HG03045 (cell line): ENCODE results near the gene FAM117B.
"Not testable (repeated sequence)": the region's sequence is repeated elsewhere in the genome, so short reads cannot be mapped to it uniquely, and the experiment has no call there.

Source experiments
- ATAC-seq: cut with Tn5 transposase; IDR thresholded peaks from one replicate; pipeline ENCODE4 v1.9.1; 2021; ENCODE audit warnings: mild to moderate bottlenecking, moderate library complexity; ENCODE audit not compliant: unreplicated experiment

FAM117B gene

DNA sequence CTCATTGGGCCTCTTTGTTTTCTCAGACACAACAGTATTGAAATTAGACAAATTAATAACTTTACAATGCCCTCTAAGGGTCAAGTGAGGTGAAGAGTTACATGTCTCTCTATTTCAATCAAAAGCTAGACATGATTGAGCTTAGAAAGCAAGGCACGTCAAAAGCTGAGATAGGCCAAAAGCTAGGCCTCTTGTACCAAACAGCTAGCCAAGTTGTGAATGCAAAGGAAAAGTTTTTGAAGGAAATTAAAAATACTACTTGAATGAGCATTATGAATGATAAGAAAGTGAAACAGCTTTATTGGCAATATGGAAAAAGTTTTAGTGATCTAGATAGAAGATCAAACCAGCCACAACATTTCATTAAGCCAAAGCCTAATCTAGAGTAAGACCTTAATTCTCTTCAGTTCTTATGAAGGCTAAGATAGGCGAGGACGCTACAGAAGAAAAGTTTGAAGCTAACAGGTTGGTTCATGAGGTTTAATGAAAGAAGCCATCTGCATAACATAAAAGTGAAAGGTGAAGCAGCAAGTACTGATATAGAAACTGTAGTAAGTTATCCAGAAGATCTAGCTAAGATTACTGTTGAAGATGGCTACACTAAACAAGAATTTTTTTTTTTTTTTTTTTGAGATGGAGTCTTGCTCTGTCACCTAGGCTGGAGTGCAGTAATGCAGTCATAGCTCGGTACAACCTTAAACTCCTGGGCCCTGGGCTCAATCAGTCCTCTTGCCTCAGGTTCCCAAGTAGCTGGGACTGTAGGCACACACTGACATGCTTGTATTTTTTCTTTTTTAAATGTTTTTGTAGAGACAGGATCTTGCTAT lies 65.5 kb downstream of the FAM117B start:
- no peak for ATAC-seq

DNA sequence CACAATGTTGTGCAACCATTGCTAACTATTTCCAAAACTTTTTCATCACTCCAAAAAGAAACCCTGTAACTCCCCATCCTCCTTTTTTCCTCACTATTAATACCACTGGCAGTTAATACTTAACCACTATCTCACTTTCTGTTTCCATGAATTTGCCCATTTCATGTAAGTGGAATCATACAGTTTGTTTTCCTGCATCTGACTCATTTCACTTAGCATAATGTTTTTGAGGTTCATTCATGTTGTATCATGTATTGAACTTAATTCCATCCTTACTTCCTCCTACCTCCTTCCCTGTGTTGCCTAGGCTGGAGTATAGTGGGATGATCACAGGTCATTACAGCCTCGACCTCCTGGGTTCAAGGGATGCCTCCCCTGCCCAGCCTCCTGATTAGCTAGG lies 68.3 kb downstream of the FAM117B start:
- no peak for ATAC-seq

DNA sequence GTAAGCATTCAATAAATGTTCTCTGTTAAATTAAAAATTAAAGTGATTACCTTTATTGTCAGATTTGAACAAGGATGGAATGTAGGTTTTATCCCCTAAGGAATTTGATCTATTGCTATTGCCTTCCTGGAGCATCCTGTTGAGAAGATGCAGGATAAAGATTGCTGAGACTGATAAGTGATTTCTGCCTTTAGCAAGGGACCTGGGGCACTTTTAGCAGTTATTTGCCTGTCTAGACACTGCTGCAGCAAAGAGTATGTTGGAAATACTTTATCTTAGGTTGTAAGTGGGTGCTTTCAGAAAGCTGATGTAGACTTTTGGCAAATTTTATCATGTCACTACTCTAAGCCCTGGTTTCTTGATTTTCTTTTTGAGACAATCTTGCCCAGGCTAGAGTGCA lies 69.5 kb downstream of the FAM117B start:
- ATAC-seq = no peak

DNA sequence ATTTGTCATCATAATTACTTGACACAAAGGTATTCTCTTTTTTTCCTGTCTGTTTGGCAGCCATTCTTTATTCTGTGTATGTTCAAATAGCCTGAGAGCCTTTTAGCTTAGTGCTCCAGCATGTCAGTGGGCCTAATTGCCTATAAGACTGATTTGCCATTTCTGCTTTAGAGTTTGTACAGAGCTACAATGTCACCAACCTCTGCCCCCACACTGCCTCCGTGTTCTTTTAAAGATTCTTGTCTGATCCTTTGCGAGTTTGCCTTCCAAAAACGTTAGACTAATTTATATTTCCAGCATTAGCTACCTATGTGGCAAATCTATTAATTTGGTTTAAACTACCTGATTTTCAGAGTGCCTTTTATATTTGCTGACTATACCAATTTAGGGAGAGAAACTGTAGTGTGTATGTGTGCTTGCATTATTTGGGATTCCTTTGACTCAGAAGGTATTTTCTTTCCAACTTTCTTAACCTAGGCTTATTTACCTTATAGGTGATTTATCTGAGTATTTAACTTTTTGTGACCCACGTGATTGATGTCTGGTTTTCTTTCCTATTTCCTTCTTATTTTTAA lies 70.8 kb downstream of the FAM117B start:
- ATAC-seq = no peak

DNA sequence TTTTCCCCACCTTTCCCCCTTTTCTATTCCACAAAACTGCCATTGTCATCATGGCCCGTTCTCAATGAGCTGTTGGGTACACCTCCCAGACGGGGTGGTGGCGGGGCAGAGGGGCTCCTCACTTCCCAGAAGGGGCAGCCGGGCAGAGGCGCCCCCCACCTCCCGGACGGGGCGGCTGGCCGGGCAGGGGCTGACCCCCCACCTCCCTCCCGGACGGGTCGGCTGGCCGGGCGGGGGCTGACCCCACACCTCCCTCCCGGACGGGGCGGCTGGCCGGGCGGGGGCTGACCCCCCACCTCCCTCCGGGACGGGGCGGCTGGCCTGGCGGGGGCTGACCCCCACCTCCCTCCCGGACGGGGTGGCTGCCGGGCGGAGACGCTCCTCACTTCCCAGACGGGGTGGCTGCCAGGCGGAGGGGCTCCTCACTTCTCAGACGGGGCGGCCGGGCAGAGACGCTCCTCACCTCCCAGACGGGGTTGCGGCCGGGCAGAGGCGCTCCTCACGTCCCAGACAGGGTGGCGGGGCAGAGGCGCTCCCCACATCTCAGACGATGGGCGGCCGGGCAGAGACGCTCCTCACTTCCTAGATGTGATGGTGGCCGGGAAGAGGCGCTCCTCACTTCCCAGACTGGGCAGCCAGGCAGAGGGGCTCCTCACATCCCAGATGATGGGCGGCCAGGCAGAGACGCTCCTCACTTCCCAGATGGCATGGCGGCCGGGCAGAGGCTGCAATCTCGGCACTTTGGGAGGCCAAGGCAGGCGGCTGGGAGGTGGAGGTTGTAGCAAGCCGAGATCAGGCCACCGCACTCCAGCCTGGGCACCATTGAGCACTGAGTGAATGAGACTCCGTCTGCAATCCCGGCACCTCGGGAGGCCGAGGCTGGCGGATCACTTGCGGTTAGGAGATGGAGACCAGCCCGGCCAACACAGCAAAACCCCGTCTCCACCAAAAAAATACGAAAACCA lies 80.5 kb downstream of the FAM117B start:
- not testable (repeated sequence) for ATAC-seq

DNA sequence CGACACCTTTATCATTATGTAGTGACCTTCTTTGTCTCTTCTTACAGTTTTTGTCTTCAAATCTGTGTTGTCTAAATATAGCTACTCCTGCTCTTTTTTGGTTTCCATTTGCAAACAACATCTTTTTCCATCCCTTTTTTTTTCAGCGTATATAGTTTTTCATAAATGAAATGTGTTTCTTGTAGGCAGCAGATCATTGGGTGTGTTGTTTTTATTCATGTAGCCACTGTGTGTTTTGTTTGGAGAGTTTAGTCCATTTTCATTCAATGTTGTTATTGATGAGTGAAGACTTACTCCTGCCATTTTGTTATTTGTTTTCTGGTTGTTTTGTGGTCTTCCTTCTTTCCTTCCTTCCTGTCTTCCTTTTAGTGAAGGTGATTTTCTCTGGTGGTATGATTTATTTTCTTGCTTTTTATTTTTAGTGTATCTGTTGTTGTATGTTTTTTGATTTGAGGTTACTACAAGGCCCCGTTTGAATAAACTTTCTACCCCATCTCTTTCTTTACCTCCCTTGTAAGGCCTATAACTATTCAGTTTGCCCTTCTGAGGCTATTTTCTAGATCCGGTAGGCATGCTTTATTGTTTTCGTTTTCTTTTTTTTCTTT lies 81.4 kb downstream of the FAM117B start:
- no peak for ATAC-seq

DNA sequence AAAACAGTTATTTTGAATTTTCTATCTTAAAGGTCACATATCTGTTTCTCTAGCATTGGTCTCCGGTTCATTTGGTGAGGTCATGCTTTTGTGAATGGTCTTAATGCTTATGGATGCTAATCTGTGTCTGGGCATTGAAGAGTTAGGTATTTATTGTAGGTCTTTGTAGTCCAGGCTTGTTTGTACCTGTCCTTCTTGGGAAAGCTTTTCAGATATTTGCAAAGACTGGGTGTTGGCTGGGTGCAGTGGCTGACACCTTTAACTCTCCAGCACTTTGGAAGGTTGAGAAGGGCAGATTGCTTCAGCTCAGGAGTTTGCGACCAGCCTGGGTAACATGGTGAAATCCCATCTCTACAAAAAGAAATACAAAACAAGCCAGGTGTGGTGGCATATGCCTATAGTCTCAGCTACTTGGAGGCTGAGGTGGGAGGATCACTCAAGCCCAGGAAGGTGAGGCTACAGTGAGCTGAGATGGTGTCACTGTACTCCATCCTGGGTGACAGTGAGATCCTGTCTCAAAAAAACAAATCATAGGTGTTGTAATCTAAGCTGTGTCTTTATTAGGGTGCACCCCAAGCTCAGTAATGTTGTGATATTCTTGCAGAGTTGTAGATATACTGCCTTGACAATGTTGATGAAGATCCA lies 82.3 kb downstream of the FAM117B start:
- ATAC-seq = no peak

DNA sequence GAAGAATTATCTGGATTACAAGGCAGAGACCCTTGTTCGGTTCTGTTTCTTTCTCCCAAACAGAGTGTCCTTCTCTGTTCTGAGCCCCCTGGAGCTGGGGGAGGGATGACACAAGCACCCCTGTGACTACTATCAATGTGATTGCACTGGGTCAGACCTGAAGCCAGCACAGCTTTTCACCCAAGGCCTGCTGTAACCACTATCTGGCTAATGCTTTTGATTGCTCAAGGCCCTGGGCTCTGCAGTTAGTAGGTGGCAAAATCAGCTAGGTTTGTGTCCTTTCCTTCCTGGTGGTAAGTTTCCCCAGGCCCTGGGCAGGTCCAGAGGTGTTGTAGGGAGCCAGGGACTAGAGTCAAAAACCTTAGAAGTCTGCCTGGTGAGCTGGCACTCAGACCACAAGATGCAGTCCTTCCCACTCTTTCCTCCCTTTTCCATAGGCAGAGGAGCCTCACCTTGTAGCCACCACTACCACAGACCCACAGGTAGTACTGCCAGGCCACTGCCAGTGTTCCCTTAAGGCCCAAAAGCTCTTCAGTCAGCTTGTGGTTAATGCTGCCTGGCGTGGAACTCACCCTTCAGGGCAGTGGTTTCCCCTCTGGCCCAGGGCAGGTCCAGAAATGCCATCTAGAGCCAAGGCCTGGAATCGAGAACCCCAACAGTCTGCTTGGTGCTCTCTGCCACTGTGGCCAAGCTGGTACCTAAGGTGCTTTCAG lies 83.0 kb downstream of the FAM117B start:
- ATAC-seq = no peak

DNA sequence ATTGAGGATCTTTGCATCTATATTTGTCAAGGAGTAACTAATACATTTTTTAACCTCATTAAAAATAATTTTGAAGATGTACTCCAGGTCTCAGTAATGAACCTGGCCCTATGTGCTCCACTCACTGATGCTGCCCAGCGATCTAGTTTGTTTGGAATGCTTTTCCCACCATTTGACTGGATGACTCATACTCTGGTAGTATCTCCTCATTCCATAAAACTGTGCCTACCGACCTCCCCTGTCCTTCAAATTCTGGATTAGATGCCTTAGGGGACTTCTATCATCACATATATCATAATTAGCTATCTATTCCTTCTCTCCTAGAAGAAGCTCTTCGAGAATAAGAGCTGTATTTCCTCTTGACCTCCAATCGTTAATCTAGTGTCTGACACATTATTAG lies 83.8 kb downstream of the FAM117B start:
- ATAC-seq = no peak

DNA sequence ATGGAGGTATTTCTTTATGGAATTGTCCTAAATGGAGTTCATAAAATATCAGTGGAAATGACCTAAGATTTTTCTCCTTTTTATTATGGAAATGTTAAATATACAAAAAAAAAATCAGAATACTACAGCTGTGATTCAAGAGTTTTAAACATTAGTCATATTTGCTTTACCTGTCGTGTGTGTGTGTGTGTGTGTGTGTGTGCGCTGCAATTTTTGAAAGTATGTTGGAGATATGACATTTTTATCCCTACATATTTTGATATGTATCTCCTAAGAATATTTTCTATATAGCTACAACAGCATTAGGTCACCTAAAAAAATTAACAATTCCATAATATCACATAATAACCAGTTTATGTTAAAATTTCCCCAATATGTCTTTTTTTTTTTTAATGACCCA lies 85.5 kb downstream of the FAM117B start:
- ATAC-seq = no peak

DNA sequence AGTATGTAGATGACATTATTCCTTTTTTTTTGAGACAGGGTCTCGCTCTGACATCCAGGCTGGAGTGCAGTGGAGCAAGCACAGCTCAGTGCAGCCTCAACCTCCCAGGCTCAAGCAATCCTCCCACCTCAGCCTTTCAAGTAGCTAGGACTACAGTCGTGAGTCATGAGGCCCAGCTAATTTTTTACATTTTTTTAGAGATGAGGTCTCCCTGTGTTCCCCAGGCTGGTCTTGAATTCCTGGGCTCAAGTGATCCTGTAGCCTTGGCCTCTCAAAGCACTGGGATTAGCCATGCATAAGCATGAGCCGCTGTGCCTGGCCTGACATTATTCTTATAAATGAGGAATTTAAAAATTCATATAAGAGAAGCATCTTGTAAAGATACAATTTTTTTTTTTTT lies 86.9 kb downstream of the FAM117B start:
- no peak for ATAC-seq

DNA sequence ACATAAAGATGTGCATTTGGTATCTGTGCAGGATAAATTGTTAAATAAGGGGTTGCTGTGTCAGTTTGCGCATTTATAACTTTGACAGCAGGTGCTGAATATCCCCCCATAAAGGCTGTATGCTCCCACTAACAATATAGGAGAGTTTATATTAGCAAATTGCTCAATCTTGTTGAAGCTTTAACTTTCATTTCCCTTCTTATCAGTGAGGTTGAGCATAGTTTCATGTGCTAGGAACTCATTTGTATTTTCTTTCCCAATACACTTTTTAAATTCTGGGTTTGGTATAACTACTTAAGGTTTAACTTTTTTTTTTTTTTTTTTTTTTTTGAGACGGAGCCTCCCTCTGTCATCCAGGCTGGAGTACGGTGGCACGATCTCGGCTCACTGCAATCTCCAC lies 89.0 kb downstream of the FAM117B start:
- ATAC-seq = no peak

DNA sequence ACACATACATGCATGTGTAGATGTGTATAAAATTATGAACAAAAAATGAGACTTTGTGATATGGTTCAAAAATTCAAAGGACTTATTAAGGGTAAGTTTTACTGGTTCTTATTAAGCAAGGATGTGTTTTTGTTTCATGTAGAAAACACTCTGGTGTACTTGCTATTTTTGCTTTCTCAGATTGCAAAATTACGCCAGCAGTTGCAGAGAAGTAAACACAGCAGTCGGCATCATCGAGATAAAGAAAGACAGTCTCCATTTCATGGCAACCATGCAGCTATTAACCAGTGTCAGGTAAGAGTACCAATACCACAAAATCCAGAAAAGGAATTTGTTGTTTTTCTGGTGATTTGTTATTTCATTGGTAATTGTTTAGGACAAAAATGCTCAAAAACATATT lies 91.3 kb downstream of the FAM117B start:
- no peak for ATAC-seq

DNA sequence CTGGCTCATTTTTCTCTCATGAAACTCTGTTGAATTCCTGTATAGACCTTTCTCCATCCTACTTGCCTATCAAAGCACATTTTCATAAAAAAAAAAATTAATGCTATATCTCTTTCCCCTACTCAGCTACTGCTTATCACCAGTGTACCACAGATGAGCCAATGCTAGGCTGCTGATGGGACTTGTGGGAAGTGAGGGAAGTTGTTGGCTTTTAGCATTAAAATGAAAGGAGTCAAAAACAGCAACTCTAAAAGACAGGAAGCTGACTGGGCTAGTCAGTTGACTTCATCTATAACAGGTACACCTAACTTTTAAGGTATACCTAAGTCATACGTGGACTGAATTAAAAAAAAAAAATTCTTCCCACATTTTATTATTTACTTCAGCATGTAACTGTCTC lies 102.1 kb downstream of the FAM117B start:
- no peak for ATAC-seq

DNA sequence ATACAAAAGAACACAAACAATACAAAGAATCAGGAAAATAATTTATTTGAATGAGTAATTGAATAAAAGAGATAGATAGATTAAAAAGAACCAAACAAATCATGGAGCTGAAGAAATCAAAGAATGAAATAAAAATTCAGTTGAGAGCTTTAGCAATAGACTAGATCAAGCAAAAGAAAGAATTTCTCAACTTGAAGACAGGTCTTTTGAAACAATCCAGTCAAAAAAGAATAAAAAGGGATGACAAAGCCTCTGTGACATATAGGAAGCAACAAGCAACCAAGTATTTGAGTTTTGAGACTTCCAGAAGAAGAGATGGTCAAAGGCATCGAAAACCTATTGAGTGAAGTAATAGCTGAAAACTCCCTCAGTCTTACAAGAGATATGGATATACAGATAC lies 108.8 kb downstream of the FAM117B start:
- ATAC-seq = no peak

DNA sequence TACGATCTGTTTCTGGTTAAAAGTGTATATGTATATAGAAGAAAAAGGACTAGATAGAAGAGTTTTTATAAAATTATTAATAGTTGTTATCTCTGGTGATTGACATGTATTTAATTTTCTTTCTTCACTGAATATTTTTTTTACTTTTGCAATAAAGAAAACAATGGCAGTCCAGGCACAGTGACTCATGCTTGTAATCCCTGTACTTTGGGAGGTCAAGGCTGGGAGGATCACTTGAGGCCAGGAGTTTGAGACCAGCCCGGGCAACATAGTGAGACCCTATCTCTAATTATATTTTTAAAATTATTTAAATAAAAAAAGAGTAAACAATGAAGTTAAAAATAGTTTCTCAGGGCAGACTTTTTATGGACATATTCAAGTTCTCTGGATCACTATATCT lies 114.7 kb downstream of the FAM117B start:
- ATAC-seq = no peak

DNA sequence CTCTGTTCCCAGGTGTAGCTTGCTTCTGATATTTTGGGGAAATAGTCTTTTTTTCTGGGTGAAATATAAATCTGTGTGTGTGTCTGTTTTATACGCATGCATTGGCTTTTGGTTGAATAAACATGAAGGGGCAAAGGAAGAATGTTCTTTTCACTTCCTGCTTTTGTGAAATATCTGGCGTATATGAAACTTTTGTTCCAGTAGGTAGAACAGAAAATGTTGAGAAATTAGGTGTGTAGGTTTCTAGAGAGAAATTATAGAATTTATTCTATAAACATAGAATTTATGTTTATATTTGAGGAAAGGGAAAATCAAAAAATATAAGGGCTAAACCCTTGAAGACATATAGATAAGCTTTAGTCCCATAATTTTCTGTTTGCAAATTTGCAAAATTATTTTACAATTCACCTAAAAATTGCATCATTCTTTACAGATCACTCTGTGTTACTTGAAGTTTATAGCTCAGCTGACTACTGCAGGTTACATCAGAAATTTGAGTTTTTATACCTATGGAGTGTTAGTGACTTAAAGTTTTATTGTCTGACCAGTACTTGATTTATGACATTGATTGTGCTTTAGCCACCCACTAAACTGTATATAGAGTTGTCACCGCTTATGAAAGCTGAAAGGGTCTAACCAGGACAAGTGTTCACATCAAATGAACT lies 116.1 kb downstream of the FAM117B start:
- ATAC-seq = no peak

DNA sequence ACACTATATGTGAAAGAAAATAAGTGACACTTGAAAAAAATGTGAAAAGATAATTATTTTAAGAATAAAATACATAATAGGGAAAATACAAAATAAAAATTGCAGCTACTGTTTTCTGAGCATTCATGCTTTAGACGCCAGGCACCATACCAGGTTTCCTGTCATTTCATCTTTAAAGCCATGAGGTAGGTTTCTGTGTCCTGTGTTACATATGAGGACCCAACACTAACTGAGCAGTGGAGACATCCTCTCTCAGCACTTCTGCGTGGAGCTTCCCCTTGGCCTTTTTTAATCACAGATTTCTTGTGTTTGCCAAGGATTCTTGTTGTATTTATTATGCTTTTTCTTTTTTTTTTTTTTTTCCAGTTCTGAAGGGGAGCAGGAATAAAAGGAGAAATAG lies 117.3 kb downstream of the FAM117B start:
- no peak for ATAC-seq

DNA sequence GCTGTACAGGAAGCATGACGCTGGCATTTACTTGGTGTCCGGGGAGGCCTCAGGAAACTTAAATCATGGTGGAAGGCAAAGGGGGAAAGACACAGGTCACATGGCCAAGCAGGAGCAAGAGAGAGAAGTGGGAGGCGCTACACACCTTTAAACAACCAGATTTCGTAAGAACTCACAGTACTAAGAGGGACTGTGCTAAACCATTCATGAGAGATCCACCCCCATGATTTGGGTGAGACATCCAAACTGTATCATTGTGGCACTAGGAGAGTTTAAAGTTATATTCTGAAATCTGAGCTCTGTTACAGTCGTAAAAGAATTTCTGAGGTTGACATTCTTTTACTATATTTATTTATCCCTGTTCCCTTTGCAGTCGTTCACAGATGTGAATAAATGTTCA lies 120.2 kb downstream of the FAM117B start:
- no peak for ATAC-seq

DNA sequence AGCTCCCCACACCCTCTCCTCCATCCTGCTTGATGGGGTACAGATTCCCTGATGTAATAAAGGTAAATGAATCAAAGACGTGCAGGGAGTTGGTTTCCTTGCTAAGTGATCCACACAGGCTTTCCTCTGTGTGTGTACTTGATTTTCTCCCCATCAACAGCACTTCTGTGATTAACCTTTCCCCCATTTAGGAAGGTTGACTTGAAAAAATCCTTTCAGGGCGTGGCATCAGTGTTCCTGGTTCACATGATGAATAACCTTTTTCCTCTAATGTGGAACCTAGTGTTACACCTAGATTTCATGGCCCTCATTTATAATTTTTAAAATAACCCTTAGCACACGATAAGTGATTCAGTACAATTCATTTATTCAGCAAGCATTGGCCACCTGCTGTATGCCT lies 121.8 kb downstream of the FAM117B start:
- no peak for ATAC-seq
